GM21515 (cell line): ENCODE measurements around the gene CEACAM1.
"Not testable (repeated sequence)": the region's sequence is repeated elsewhere in the genome, so short reads cannot be mapped to it uniquely, and the experiment has no call there.

Experiments
- ATAC-seq: cut with Tn5 transposase; IDR thresholded peaks from one replicate; pipeline ENCODE4 v1.9.1; 2021; ENCODE audit not compliant: unreplicated experiment

The CEACAM1 gene

DNA sequence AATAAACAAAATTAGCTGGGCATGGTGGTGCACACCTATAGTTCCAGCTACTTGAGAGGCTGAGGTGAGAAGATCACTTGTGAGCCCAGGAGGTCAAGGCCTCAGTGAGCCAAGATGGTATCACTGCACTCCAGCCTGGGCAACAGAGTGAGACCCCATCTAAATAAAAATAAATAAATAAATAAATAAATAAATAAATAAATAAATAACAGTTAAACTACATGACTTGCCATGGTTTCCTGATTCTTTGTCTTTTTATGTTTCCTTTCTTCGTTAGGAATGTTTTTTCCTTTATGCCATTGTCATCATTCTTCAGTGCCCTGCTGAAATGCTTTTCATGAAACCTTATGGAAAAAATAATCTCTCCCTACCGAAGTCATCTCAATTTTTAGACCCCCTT lies 50.3 kb downstream of the CEACAM1 start:
- ATAC-seq, result no peak

DNA sequence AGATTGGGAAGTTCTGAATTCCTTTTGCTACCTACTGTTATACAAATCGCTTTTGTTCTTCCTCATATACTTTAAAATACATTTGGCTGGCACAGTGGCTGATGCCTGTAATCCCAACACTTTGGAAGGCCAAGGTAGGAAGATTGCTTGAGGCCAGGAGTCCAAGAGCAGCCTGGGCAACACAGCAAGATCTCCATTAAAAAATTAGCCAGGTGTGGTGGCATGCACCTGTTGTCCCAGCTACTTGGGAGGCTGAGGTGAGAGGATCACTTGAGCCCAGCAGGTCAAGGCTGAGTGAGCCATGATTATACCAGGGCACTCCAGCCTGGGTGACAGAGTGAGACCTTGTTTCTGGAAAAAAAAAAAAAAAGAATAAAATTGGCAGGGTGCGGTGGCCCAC lies 51.2 kb downstream of the CEACAM1 start:
- ATAC-seq, result no peak

- ATAC-seq, result no peak
Measured at GRCh38 chr19:42475366-42475765, 52.9 kb downstream of the CEACAM1 start.

DNA sequence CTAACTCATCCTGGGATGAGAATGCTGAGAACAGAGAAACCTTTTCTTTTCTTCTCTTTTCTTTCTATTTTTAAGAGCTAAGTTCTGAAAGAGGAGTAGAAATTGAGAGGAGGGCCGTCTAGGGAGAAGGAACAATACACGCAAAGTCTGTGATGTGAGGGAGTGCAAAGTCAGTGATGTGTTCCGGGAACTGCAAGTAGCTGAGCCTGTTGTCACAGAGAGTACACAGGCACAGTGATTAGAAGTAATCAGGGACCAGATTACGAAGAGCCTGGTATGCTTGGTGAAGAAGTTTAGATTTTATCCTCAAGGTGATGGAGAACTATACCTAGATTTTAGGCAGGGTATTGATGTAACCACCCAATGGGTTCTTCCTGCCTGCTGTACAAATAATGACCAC lies 53.5 kb downstream of the CEACAM1 start:
- no peak for ATAC-seq

DNA sequence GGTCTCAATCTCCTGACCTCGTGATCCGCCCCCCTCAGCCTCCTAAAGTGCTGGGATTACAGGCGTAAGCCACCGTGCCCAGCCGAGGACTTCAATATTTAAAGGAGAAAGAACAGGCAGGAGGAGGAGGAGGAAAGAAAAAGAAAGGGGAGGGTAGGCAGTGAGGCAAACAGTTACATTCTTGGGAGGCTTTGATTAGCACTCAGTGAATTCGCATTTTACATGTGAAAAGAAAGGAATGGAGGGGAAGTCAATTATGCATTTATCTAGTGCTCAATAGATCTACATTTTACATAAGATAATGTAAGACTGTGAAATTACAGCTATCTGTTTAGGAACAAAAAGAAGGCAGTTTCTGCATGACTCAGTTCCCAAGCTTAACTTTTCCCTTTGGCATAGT lies 54.6 kb downstream of the CEACAM1 start:
- no peak for ATAC-seq

DNA sequence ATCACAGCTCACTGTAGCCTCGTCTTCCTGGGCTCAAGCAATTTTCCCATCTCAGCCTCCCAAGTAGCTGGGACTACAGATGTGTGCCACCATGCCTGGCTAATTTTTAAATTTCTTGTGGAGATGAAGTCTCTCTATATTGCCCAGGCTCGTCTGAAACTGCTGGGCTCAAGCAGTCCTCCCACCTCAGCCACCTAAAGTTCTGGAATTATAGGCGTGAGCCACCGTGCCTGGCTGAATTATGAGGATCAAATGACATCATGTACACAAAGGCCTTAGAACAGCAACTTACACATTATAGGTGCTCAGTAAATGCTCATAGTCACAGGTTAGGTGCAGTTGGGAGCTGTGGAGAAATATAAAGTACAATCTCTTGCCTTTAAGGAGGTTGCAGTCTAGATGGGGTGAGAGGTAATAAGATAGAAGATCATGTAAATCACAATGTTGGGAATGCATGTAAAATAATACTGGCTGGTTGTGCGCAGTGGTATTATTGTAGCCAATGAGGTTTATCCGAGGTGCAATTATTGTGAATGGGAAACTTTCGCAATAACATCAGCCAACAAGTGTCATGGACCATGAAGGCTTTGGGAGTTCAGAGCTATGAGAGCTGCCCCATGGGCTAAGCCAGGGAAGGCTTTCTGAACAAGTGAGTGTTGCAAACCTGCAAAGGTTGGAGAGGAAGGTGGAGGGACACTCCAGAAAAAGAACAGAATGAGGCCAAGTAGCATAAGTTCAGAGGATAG lies 55.7 kb downstream of the CEACAM1 start:
- no peak for ATAC-seq

- no peak for ATAC-seq
Measured at GRCh38 chr19:42471554-42472249, 56.6 kb downstream of the CEACAM1 start.

DNA sequence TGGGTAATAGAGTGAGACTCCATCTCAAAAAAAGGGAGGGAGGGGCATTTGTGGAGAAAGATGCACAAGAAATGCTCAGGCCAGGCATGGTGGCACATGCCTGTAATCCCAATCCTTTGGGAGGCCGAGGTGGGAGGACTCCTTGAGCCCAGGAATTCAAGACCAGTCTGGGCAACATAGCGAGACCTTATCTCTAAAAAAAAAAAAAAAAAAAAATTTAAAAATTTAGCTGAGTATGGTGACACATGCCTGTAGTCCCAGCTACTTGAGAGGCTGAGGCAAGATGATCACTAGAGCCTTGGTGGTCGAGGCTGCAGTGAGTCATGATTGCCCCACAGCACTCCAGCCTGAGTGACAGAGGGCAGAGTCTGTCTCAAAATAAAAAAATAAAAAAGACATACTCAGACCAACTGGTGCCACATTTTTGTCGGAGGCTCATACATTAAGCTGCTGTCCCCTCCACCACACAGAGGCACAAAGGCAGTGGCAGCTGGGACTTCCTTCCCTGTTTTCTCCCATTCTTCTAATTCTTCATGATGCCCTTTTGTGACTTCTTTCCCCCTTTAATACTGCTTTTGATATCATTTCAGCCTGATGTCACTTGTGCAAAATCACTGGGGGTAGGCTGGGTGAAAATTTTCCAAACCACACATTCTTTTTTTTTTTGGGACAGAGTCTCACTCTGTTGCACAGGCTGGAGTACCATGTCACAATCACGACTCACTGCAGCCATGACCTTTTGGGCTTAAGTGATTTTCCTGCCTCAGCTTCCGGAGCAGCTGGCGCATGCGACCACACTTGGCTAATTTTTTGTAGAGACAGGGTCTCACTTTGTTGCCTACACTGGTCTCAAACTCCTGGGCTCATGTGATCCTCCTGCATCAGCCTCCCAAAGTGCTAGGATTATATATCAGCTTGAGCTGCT lies 58.7 kb downstream of the CEACAM1 start:
- ATAC-seq, result no peak

- no peak for ATAC-seq
Measured at GRCh38 chr19:42468273-42468796, 59.9 kb downstream of the CEACAM1 start.

DNA sequence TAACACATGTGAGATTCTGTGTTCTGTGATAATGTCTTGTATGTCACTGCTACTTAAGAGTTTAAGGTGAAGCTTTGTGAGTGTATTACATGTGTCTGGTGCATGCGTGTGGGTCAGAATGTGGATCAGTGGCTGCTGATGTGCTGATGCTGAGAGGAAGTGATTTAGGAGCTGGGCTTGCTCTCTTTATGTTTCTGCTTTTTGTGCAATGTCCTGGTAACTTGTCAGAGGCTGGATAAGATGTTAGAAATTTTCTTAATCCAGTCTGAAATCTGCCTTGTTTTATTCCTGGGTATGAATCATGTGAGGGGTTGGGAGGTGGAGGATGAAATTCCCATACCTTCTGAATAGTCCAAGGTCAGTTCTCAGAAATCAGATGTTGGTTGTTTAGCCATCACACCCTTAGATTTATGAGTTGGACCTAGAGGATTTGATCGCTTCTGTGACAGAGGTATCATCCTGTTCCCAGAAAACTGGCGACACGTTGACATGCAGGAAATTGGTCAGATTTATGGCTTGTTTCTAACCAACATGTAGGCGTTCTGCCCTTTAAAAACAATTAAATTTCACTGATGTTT lies 61.0 kb downstream of the CEACAM1 start:
- ATAC-seq, result no peak

GRCh38 chr19:42466521-42467182 lies 61.6 kb downstream of the CEACAM1 start:
- no peak for ATAC-seq

DNA sequence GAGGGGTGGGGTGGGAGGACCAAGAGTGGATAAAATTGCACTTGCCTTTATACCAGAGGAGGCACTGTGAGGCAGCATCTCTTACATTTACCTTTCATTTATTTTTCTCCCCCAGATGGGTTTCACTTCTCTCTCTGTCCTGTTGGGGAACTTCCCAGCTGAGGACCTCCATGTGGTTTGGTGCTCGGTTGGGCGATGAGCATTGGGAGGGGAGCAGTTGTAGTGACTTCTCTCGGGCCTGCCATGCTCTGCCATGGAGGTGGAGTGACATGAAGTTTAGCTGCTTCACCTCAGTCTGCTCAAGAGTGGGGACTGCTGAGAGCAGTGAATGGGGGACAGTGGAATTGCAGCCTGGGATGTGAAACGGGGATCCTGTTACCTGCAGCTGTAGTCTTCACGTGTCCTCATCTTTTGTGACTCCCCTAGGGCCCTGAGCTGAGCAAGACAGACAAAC lies 62.4 kb downstream of the CEACAM1 start:
- ATAC-seq, result no peak

- no peak for ATAC-seq
Measured at GRCh38 chr19:42461700-42462324, 66.5 kb downstream of the CEACAM1 start.

GRCh38 chr19:42461231-42461630 lies 67.0 kb downstream of the CEACAM1 start:
- ATAC-seq, result not testable (repeated sequence)

DNA sequence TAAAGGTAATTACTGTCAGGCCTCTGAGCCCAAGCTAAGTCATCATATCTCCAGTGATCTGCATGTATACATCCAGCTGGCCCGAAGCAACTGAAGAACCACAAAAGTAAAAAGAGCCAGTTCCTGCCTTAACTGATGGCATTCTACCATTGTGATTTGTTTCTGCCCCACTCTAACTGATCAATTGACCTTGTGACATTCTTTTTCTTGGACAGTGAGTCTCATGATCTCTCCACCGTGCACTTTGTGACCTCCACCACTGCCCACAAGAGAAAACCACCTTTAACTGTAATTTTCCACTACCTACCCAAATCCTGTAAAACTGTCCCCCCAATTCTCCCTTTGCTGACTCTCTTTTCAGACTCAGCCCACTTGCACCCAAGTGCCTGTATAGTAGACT lies 68.4 kb downstream of the CEACAM1 start:
- no peak for ATAC-seq
